ENCODE measurements around the gene UBR2. TPM values are rescaled to one million over a fixed set of nuclear protein-coding genes. Genes with fewer than 3 reads are reported as not detected.
A peak's percentile ranks its signal among the peaks of the same experiment; 100 is the strongest.

UBR2 gene
- total and polyA plus RNA-seq, 2 of the 13 experiments (the other 11 are each of a cell fraction or from before 2014, with no cell fraction given) = 17.6 to 29.3 TPM

- TF ChIP-seq SP2 (CRISPR knock-in tag; IDR thresholded peaks at IDR 0.05) = no peak
- no peak for TF ChIP-seq MED13 (CRISPR knock-in tag; IDR thresholded peaks at IDR 0.05)
- no peak for TF ChIP-seq ZFX (CRISPR knock-in tag; IDR thresholded peaks at IDR 0.05; ENCODE audit: low read depth)
- TF ChIP-seq, protein P1, sequence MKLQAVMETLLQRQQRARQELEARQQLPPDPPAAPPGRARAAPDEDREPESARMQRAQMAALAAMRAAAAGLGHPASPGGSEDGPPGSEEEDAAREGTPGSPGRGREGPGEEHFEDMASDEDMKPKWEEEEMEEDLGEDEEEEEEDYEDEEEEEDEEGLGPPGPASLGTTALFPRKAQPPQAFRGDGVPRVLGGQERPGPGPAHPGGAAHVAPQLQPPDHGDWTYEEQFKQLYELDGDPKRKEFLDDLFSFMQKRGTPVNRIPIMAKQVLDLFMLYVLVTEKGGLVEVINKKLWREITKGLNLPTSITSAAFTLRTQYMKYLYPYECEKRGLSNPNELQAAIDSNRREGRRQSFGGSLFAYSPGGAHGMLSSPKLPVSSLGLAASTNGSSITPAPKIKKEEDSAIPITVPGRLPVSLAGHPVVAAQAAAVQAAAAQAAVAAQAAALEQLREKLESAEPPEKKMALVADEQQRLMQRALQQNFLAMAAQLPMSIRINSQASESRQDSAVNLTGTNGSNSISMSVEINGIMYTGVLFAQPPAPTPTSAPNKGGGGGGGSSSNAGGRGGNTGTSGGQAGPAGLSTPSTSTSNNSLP (IDR thresholded peaks at IDR 0.05; ENCODE audit: low read depth, low read length) = no peak
- TF ChIP-seq ZNF207 (IDR thresholded peaks at IDR 0.05; ENCODE audit: borderline replicate concordance) = no peak
- TF ChIP-seq PATZ1 (CRISPR knock-in tag; IDR thresholded peaks at IDR 0.05) = no peak
- no peak for TF ChIP-seq MAFK (conservative IDR thresholded peaks at IDR 0.05 in 1 of 2, IDR thresholded peaks at IDR 0.05 in 1 of 2; ENCODE audit: low read length in 2 of 2)
- TF ChIP-seq ZNF672 (CRISPR knock-in tag; IDR thresholded peaks at IDR 0.05) = no peak
- TF ChIP-seq, protein P2, sequence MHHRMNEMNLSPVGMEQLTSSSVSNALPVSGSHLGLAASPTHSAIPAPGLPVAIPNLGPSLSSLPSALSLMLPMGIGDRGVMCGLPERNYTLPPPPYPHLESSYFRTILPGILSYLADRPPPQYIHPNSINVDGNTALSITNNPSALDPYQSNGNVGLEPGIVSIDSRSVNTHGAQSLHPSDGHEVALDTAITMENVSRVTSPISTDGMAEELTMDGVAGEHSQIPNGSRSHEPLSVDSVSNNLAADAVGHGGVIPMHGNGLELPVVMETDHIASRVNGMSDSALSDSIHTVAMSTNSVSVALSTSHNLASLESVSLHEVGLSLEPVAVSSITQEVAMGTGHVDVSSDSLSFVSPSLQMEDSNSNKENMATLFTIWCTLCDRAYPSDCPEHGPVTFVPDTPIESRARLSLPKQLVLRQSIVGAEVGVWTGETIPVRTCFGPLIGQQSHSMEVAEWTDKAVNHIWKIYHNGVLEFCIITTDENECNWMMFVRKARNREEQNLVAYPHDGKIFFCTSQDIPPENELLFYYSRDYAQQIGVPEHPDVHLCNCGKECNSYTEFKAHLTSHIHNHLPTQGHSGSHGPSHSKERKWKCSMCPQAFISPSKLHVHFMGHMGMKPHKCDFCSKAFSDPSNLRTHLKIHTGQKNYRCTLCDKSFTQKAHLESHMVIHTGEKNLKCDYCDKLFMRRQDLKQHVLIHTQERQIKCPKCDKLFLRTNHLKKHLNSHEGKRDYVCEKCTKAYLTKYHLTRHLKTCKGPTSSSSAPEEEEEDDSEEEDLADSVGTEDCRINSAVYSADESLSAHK (CRISPR knock-in tag; IDR thresholded peaks at IDR 0.05; ENCODE audit: borderline replicate concordance) = no peak
- TF ChIP-seq, protein P3, sequence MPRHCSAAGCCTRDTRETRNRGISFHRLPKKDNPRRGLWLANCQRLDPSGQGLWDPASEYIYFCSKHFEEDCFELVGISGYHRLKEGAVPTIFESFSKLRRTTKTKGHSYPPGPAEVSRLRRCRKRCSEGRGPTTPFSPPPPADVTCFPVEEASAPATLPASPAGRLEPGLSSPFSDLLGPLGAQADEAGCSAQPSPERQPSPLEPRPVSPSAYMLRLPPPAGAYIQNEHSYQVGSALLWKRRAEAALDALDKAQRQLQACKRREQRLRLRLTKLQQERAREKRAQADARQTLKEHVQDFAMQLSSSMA (CRISPR knock-in tag; IDR thresholded peaks at IDR 0.05) = no peak
- no peak for TF ChIP-seq ZC3H13 (CRISPR knock-in tag; IDR thresholded peaks at IDR 0.05)
- TF ChIP-seq FOXP1 (IDR thresholded peaks at IDR 0.05) = no peak
- peak; percentile 18; the same call in 1 of the 2 replicates for TF ChIP-seq FOXP1 (CRISPR knock-in tag; IDR thresholded peaks at IDR 0.05)
- TF ChIP-seq ZBTB33 (CRISPR knock-in tag; IDR thresholded peaks at IDR 0.05) = peak; percentile 18; the same call in 1 of the 2 replicates
- TF ChIP-seq, protein P4, sequence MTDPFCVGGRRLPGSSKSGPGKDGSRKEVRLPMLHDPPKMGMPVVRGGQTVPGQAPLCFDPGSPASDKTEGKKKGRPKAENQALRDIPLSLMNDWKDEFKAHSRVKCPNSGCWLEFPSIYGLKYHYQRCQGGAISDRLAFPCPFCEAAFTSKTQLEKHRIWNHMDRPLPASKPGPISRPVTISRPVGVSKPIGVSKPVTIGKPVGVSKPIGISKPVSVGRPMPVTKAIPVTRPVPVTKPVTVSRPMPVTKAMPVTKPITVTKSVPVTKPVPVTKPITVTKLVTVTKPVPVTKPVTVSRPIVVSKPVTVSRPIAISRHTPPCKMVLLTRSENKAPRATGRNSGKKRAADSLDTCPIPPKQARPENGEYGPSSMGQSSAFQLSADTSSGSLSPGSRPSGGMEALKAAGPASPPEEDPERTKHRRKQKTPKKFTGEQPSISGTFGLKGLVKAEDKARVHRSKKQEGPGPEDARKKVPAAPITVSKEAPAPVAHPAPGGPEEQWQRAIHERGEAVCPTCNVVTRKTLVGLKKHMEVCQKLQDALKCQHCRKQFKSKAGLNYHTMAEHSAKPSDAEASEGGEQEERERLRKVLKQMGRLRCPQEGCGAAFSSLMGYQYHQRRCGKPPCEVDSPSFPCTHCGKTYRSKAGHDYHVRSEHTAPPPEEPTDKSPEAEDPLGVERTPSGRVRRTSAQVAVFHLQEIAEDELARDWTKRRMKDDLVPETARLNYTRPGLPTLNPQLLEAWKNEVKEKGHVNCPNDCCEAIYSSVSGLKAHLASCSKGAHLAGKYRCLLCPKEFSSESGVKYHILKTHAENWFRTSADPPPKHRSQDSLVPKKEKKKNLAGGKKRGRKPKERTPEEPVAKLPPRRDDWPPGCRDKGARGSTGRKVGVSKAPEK (CRISPR knock-in tag; IDR thresholded peaks at IDR 0.05; ENCODE audit: borderline replicate concordance) = no peak
- TF ChIP-seq CENPT (CRISPR knock-in tag; IDR thresholded peaks at IDR 0.05; ENCODE audit: low read depth) = no peak
- TF ChIP-seq, protein P5, sequence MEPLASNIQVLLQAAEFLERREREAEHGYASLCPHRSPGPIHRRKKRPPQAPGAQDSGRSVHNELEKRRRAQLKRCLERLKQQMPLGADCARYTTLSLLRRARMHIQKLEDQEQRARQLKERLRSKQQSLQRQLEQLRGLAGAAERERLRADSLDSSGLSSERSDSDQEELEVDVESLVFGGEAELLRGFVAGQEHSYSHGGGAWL (CRISPR knock-in tag; IDR thresholded peaks at IDR 0.05) = no peak
Measured at GRCh38 chr6:42726485-42727086, 162.8 kb downstream of the UBR2 start (continued).
